ENCODE measurements around the gene RPN1. TPM values are rescaled to one million over a fixed set of nuclear protein-coding genes. Genes with fewer than 3 reads are reported as not detected.

RPN1 gene
- total RNA-seq, 1 donor from 2014 or later = 283 TPM

DNA sequence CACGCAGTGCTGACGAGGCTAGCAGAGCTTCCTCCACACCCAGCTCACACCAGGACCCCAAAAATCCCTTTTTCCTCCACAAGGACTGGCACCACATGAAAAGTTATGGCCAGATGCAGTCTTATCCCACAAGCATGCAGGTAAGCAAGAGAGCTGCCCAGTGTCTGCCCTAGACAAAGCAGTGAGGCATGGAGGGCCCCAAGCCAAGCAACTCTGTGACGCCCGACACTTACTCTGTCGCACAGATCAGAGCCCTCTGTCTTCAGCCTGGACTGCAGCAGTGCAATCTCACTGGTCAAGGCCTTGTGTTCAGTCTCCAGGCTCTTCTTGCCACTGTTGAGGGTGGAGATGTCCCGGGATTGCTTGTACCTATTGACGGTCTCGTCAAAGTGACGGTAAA, 28.7 kb downstream of the RPN1 start:
- peaks cover 30% of the 10 kb centered on the region for H3K36me3 Mint-ChIP-seq (ENCODE audit: low read depth, unreplicated experiment)

DNA sequence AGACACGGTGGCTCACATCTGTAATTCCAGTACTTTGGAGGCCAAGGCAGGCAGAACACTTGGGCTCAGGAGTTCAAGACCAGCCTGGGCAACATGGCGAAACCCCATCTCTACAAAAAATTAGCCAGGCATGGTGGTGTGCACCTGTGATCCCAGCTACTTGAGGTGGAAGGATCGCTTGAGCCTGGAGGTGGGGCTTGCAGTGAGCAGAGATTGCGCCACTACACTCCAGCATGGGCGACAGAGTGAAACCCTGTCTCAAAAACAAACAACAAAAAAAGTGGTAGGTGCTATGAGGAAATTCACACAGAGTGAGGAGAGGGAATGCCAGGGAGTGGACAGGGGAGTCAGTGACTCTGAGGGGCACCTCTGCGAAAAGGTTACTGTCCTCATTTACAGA, 29.4 kb downstream of the RPN1 start:
- peaks cover 83% of the 10 kb centered on the region for H3K79me2 ChIP-seq (ENCODE audit: insufficient read depth, low read length)
- no peak overlapping the region for H2AFZ ChIP-seq (ENCODE audit: low read depth, low read length)
- no peaks in the 10 kb centered on the region for H3K9me3 Mint-ChIP-seq (ENCODE audit: unreplicated experiment)
- peaks cover 29% of the 10 kb centered on the region for H3K4me1 ChIP-seq (ENCODE audit: insufficient read depth, low read length)
- no peak overlapping the region for H3K4me2 ChIP-seq (ENCODE audit: low read length)
- no peaks in the 10 kb centered on the region for H3K27me3 ChIP-seq (ENCODE audit: insufficient read depth, low read length)
- no peak for DNase-seq (ENCODE audit: low read depth)
- no peak overlapping the region for H3K4me3 Mint-ChIP-seq (ENCODE audit: unreplicated experiment)
- peaks cover 24% of the 10 kb centered on the region for H3K36me3 Mint-ChIP-seq (ENCODE audit: low read depth, unreplicated experiment)
- no peak overlapping the region for H3K4me3 ChIP-seq (ENCODE audit: insufficient read depth, low read depth, low read length)
- H3K27ac ChIP-seq (ENCODE audit: low read depth, low read length) = no peak overlapping the region
- no peak for TF ChIP-seq EZH2 (IDR thresholded peaks at IDR 0.05; ENCODE audit: insufficient read depth, low read length)
- TF ChIP-seq, protein P1, sequence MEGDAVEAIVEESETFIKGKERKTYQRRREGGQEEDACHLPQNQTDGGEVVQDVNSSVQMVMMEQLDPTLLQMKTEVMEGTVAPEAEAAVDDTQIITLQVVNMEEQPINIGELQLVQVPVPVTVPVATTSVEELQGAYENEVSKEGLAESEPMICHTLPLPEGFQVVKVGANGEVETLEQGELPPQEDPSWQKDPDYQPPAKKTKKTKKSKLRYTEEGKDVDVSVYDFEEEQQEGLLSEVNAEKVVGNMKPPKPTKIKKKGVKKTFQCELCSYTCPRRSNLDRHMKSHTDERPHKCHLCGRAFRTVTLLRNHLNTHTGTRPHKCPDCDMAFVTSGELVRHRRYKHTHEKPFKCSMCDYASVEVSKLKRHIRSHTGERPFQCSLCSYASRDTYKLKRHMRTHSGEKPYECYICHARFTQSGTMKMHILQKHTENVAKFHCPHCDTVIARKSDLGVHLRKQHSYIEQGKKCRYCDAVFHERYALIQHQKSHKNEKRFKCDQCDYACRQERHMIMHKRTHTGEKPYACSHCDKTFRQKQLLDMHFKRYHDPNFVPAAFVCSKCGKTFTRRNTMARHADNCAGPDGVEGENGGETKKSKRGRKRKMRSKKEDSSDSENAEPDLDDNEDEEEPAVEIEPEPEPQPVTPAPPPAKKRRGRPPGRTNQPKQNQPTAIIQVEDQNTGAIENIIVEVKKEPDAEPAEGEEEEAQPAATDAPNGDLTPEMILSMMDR (IDR thresholded peaks at IDR 0.05; ENCODE audit: insufficient read depth, low read depth, low read length) = no peak
- H3K27me3 Mint-ChIP-seq (ENCODE audit: low read depth, unreplicated experiment) = no peaks in the 10 kb centered on the region
- no peak overlapping the region for H3K27ac Mint-ChIP-seq (ENCODE audit: unreplicated experiment)
- H3K4me1 Mint-ChIP-seq (ENCODE audit: low read depth, unreplicated experiment) = peaks cover 15% of the 10 kb centered on the region
- no peak overlapping the region for H3K9ac ChIP-seq (ENCODE audit: low read length)
- peaks cover 36% of the 10 kb centered on the region for H3K36me3 ChIP-seq (ENCODE audit: insufficient read depth, low read length)
- FAIRE-seq = no peak
- H4K20me1 ChIP-seq (ENCODE audit: insufficient read depth, low read length) = peaks cover 73% of the 10 kb centered on the region
- H3K9me3 ChIP-seq (ENCODE audit: insufficient read depth, low read depth, low read length) = no peaks in the 10 kb centered on the region

More for the DNA sequence above, 28.7 kb downstream of the RPN1 start:
- peaks cover 29% of the 10 kb centered on the region for H3K4me1 ChIP-seq (ENCODE audit: insufficient read depth, low read length)
- Mint-ChIP-seq H3K9me3 (ENCODE audit: unreplicated experiment) (no peaks in the 10 kb centered on the region), H3K27ac (ENCODE audit: unreplicated experiment) (no peak overlapping the region), H3K27me3 (ENCODE audit: low read depth, unreplicated experiment) (no peaks in the 10 kb centered on the region), H3K4me3 (ENCODE audit: unreplicated experiment) (no peak overlapping the region), H3K4me1 (ENCODE audit: low read depth, unreplicated experiment) (peaks cover 15% of the 10 kb centered on the region)
- FAIRE-seq (no peak), DNase-seq (ENCODE audit: low read depth) (no peak)
- no peak overlapping the region for H3K4me2 ChIP-seq (ENCODE audit: low read length)
- H3K9me3 ChIP-seq (ENCODE audit: insufficient read depth, low read depth, low read length) = no peaks in the 10 kb centered on the region
- H3K27ac ChIP-seq (ENCODE audit: low read depth, low read length) = no peak overlapping the region
- peaks cover 83% of the 10 kb centered on the region for H3K79me2 ChIP-seq (ENCODE audit: insufficient read depth, low read length)
- no peak overlapping the region for H3K4me3 ChIP-seq (ENCODE audit: insufficient read depth, low read depth, low read length)
- TF ChIP-seq, protein P1 (IDR thresholded peaks at IDR 0.05; ENCODE audit: insufficient read depth, low read depth, low read length) = no peak
- TF ChIP-seq EZH2 (IDR thresholded peaks at IDR 0.05; ENCODE audit: insufficient read depth, low read length) = no peak
- peaks cover 43% of the 10 kb centered on the region for H3K36me3 ChIP-seq (ENCODE audit: insufficient read depth, low read length)
- H4K20me1 ChIP-seq (ENCODE audit: insufficient read depth, low read length) = peaks cover 74% of the 10 kb centered on the region
- no peak overlapping the region for H2AFZ ChIP-seq (ENCODE audit: low read depth, low read length)
- H3K27me3 ChIP-seq (ENCODE audit: insufficient read depth, low read length) = no peaks in the 10 kb centered on the region
- no peak overlapping the region for H3K9ac ChIP-seq (ENCODE audit: low read length)

DNA sequence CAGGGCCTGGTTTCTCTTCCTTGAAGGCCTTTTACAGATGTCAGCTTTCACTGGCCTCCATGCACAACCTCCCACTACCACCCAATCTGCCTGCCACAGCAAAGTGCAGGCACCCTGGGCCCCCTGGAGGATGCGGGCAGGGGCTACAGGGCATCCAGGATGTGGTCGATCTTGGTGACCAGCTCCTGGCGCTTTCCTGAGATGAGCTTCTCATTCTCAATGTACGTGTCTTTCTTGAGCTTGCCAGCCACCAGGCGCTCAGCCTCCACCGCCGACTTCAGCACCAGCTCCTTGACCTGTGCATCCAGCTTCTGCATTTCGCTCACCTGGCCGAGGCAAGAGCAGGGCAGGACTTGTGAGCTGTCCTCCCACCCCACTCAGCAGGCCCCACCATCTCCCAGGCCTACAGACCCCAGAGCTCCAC, 30.3 kb downstream of the RPN1 start:
- Mint-ChIP-seq H3K36me3 (ENCODE audit: low read depth, unreplicated experiment) (peaks cover 26% of the 10 kb centered on the region), H3K4me1 (ENCODE audit: low read depth, unreplicated experiment) (peaks cover 15% of the 10 kb centered on the region), H3K27me3 (ENCODE audit: low read depth, unreplicated experiment) (no peaks in the 10 kb centered on the region), H3K27ac (ENCODE audit: unreplicated experiment) (no peak overlapping the region), H3K4me3 (ENCODE audit: unreplicated experiment) (no peak overlapping the region), H3K9me3 (ENCODE audit: unreplicated experiment) (no peaks in the 10 kb centered on the region)
- Histone ChIP-seq H3K4me3 (ENCODE audit: insufficient read depth, low read depth, low read length) (no peak overlapping the region), H3K79me2 (ENCODE audit: insufficient read depth, low read length) (peaks cover 82% of the 10 kb centered on the region), H3K4me1 (ENCODE audit: insufficient read depth, low read length) (peaks cover 29% of the 10 kb centered on the region), H3K9me3 (ENCODE audit: insufficient read depth, low read depth, low read length) (no peaks in the 10 kb centered on the region), H4K20me1 (ENCODE audit: insufficient read depth, low read length) (peaks cover 72% of the 10 kb centered on the region), H3K9ac (ENCODE audit: low read length) (no peak overlapping the region), H3K4me2 (ENCODE audit: low read length) (no peak overlapping the region), H2AFZ (ENCODE audit: low read depth, low read length) (no peak overlapping the region), H3K36me3 (ENCODE audit: insufficient read depth, low read length) (peaks cover 29% of the 10 kb centered on the region), H3K27me3 (ENCODE audit: insufficient read depth, low read length) (no peaks in the 10 kb centered on the region), H3K27ac (ENCODE audit: low read depth, low read length) (no peak overlapping the region)
- FAIRE-seq (no peak), DNase-seq (ENCODE audit: low read depth) (no peak)
- TF ChIP-seq EZH2 (IDR thresholded peaks at IDR 0.05; ENCODE audit: insufficient read depth, low read length) = no peak
- TF ChIP-seq, protein P1 (IDR thresholded peaks at IDR 0.05; ENCODE audit: insufficient read depth, low read depth, low read length) = no peak

All from astrocyte (in vitro differentiated cells and primary cell).